ENCODE measurements around the gene GRHL3. TPM values are rescaled to one million over a fixed set of nuclear protein-coding genes. Genes with fewer than 3 reads are reported as not detected.

Gene GRHL3
- total RNA-seq, 4 donors from 2014 or later = not detected

- Histone ChIP-seq H3K36me3 (no peaks in the 10 kb centered on the region), H3K4me1 (no peaks in the 10 kb centered on the region), H3K9me3 (no peaks in the 10 kb centered on the region), H3K4me3 (no peak overlapping the region), H3K27me3 (no peaks in the 10 kb centered on the region), H3K27ac (no peak overlapping the region)
- 87% methylated on average over 8 of the region's 8 CpGs; no CpG with 5 or more reads in 1 of the 2 donors for WGBS, 2 donors (ENCODE audit: low coverage in 1 of 2)
- TF ChIP-seq POLR2AphosphoS5 (IDR thresholded peaks at IDR 0.05) = no peak
- no peak for TF ChIP-seq CTCF (IDR thresholded peaks at IDR 0.05)
- intact Hi-C loops (cut with DNase I; ENCODE audit: low total_unique reads) (no loop called here), in situ Hi-C loops (cut with MboI; ENCODE audit: low pct_ligation_motif_present in 1 of 4, low pct_unique_long_range_greater_than_20kb in 1 of 4, low sequenced_read_pairs in 3 of 4) (no loop called here)
- DNase-seq = no peak
These were observed 25.1 kb downstream of the GRHL3 start for GRCh38 chr1:24344090-24344742.

GRCh38 chr1:24345334-24345733 is 26.2 kb downstream of the GRHL3 start:
- no peaks in the 10 kb centered on the region for H3K9me3 ChIP-seq
- 30% methylated on average over 5 of the region's 5 CpGs; no CpG with 5 or more reads in 1 of the 2 donors for WGBS, 2 donors (ENCODE audit: low coverage in 1 of 2)
- H3K4me3 ChIP-seq = no peak overlapping the region
- DNase-seq = no peak
- no peaks in the 10 kb centered on the region for H3K36me3 ChIP-seq
- intact Hi-C loops (cut with DNase I; ENCODE audit: low total_unique reads) (no loop called here), in situ Hi-C loops (cut with MboI; ENCODE audit: low pct_ligation_motif_present in 1 of 4, low pct_unique_long_range_greater_than_20kb in 1 of 4, low sequenced_read_pairs in 3 of 4) (no loop called here)
- no peaks in the 10 kb centered on the region for H3K27me3 ChIP-seq
- no peaks in the 10 kb centered on the region for H3K4me1 ChIP-seq
- no peak for TF ChIP-seq POLR2A (IDR thresholded peaks at IDR 0.05)
- TF ChIP-seq CTCF (IDR thresholded peaks at IDR 0.05) = no peak
- TF ChIP-seq EP300 (IDR thresholded peaks at IDR 0.05; ENCODE audit: low read depth) = no peak
- TF ChIP-seq POLR2AphosphoS5 (IDR thresholded peaks at IDR 0.05) = no peak
- H3K27ac ChIP-seq = no peak overlapping the region

- Histone ChIP-seq H3K27me3 (no peaks in the 10 kb centered on the region), H3K9me3 (no peaks in the 10 kb centered on the region), H3K4me1 (no peaks in the 10 kb centered on the region), H3K27ac (no peak overlapping the region), H3K36me3 (no peaks in the 10 kb centered on the region), H3K4me3 (no peak overlapping the region)
- 77% methylated on average over 18 of the region's 19 CpGs; no CpG with 5 or more reads in 1 of the 2 donors for WGBS, 2 donors (ENCODE audit: low coverage in 1 of 2)
- in situ Hi-C loops (cut with MboI; ENCODE audit: low pct_ligation_motif_present in 1 of 4, low pct_unique_long_range_greater_than_20kb in 1 of 4, low sequenced_read_pairs in 3 of 4) (no loop called here), intact Hi-C loops (cut with DNase I; ENCODE audit: low total_unique reads) (no loop called here)
- TF ChIP-seq POLR2AphosphoS5 (IDR thresholded peaks at IDR 0.05) (no peak), EP300 (IDR thresholded peaks at IDR 0.05; ENCODE audit: low read depth) (no peak), POLR2A (IDR thresholded peaks at IDR 0.05) (no peak), CTCF (IDR thresholded peaks at IDR 0.05) (no peak)
- DNase-seq = no peak
These were observed 28.2 kb downstream of the GRHL3 start for GRCh38 chr1:24347159-24347934.

GRCh38 chr1:24348196-24348595 is 29.0 kb downstream of the GRHL3 start:
- H3K4me1 ChIP-seq = no peaks in the 10 kb centered on the region
- H3K27ac ChIP-seq = no peak overlapping the region
- H3K4me3 ChIP-seq = no peak overlapping the region
- WGBS, 2 donors (ENCODE audit: low coverage in 1 of 2) = 75 to 87% methylated on average over 2 to 10 of the region's 10 CpGs
- no peaks in the 10 kb centered on the region for H3K9me3 ChIP-seq
- in situ Hi-C loops (cut with MboI; ENCODE audit: low pct_ligation_motif_present in 1 of 4, low pct_unique_long_range_greater_than_20kb in 1 of 4, low sequenced_read_pairs in 3 of 4) = no loop called here
- intact Hi-C loops (cut with DNase I; ENCODE audit: low total_unique reads) = no loop called here
- TF ChIP-seq EP300 (IDR thresholded peaks at IDR 0.05; ENCODE audit: low read depth) (no peak), POLR2AphosphoS5 (IDR thresholded peaks at IDR 0.05) (no peak), POLR2A (IDR thresholded peaks at IDR 0.05) (no peak), CTCF (IDR thresholded peaks at IDR 0.05) (no peak)
- H3K36me3 ChIP-seq = no peaks in the 10 kb centered on the region
- H3K27me3 ChIP-seq = no peaks in the 10 kb centered on the region
- no peak for DNase-seq

All from transverse colon (tissue), 4 donors.